GM21367 (cell line): ENCODE results near the gene SKP2.
"Not testable (repeated sequence)": the region's sequence is repeated elsewhere in the genome, so short reads cannot be mapped to it uniquely, and the experiment has no call there.

Source experiments
- ATAC-seq: cut with Tn5 transposase; IDR thresholded peaks from one replicate; pipeline ENCODE4 v1.9.1; 2021; ENCODE audit not compliant: unreplicated experiment

SKP2 gene

GRCh38 chr5:36151434-36152323 is at the start of gene SKP2, which contains the start of gene LMBRD2:
SKP2 (plus strand) TSS chr5:36152111; CDS start chr5:36152263, 152 bp downstream.
LMBRD2 (minus strand) TSS chr5:36151887; CDS start chr5:36143349, 8,538 bp downstream.
- ATAC-seq, result peak; percentile 98

GRCh38 chr5:36105819-36106218 is 46.1 kb upstream of the SKP2 start:
- ATAC-seq, result no peak

GRCh38 chr5:36108758-36109460 is 43.0 kb upstream of the SKP2 start:
- ATAC-seq, result no peak

- ATAC-seq, result no peak
Measured at GRCh38 chr5:36111238-36111637, 40.7 kb upstream of the SKP2 start.

- no peak for ATAC-seq
Measured at GRCh38 chr5:36125868-36126267, 26.0 kb upstream of the SKP2 start.

- no peak for ATAC-seq
Measured at GRCh38 chr5:36128795-36129194, 23.1 kb upstream of the SKP2 start.

- not testable (repeated sequence) for ATAC-seq
Measured at GRCh38 chr5:36129666-36130065, 22.2 kb upstream of the SKP2 start.

- not testable (repeated sequence) for ATAC-seq
Measured at GRCh38 chr5:36133009-36133408, 18.9 kb upstream of the SKP2 start.

GRCh38 chr5:36135988-36136387 is 15.9 kb upstream of the SKP2 start:
- ATAC-seq, result no peak

- no peak for ATAC-seq
Measured at GRCh38 chr5:36136581-36136980, 15.3 kb upstream of the SKP2 start.

- ATAC-seq, result no peak
Measured at GRCh38 chr5:36138900-36139683, 12.8 kb upstream of the SKP2 start.

GRCh38 chr5:36145311-36145710 is 6.6 kb upstream of the SKP2 start:
- ATAC-seq, result no peak

GRCh38 chr5:36146390-36146789 is 5.5 kb upstream of the SKP2 start:
- no peak for ATAC-seq

- ATAC-seq, result no peak
Measured at GRCh38 chr5:36147681-36148080, 4.2 kb upstream of the SKP2 start.

GRCh38 chr5:36150676-36151433 is 1.1 kb upstream of the SKP2 start:
- ATAC-seq, result peak; percentile 26

GRCh38 chr5:36152324-36153297 is 700 bp downstream of the SKP2 start:
- ATAC-seq, result no peak

GRCh38 chr5:36153298-36153677 is 1.4 kb downstream of the SKP2 start:
- no peak for ATAC-seq

- no peak for ATAC-seq
Measured at GRCh38 chr5:36153726-36154125, 1.8 kb downstream of the SKP2 start.

- ATAC-seq, result no peak
Measured at GRCh38 chr5:36155291-36155690, 3.4 kb downstream of the SKP2 start.
